CD4-positive, alpha-beta memory T cell (primary cell): ENCODE measurements around the gene NET1. TPM values are rescaled to one million over a fixed set of nuclear protein-coding genes. Genes with fewer than 3 reads are reported as not detected.

Experiments
- CTCF ChIA-PET: fragments of 350-600 bp; sonication (Branson Sonifier 250); formaldehyde crosslinking; loops from one replicate; lab custom pipeline; 2021; ENCODE audit warnings: inconsistent platforms; ENCODE audit not compliant: partially characterized antibody; lab: Charles Lee
- POLR2A ChIA-PET: fragments of 350-600 bp; sonication (Branson Sonifier 250); formaldehyde crosslinking; loops from one replicate; lab custom pipeline; 2021; ENCODE audit not compliant: partially characterized antibody; lab: Charles Lee
- DNase-seq, 5 donors: peaks; one replicate each; pipeline versions ENCODE4 v3.0.0 to v3.0.0-alpha.2; 2020 to 2022; ENCODE audit warnings: mixed read lengths in 1 of 5
- H3K27ac ChIP-seq: one replicate; pipeline ENCODE4 v1.7.0; 2013; ENCODE audit warnings: low read depth, low read length
- H3K27me3 ChIP-seq: 2 replicates; pipeline ENCODE4 v1.7.0; 2013; ENCODE audit warnings: mild to moderate bottlenecking, low read length, moderate library complexity; ENCODE audit not compliant: insufficient read depth
- H3K36me3 ChIP-seq: 2 replicates; pipeline ENCODE4 v1.7.0; 2013; ENCODE audit warnings: mild to moderate bottlenecking, low read length, moderate library complexity; ENCODE audit not compliant: insufficient read depth
- H3K4me1 ChIP-seq: 2 replicates; pipeline ENCODE4 v1.7.0; 2013; ENCODE audit warnings: mild to moderate bottlenecking, low read length, moderate library complexity; ENCODE audit not compliant: insufficient read depth
- H3K4me3 ChIP-seq, 2 donors: one replicate each; pipeline ENCODE4 v1.7.0; 2013; ENCODE audit warnings: low read length in 2 of 2, mild to moderate bottlenecking in 1 of 2
- H3K9me3 ChIP-seq, 2 donors: one replicate each; pipeline ENCODE4 v1.7.0; 2013; ENCODE audit warnings: low read length in 2 of 2, control low read depth in 1 of 2; ENCODE audit not compliant: control insufficient read depth in 1 of 2
- H3K27ac Mint-ChIP-seq, 7 donors: one replicate each; pipeline ENCODE4 v1.8.0; 2020 to 2021; ENCODE audit warnings: mixed read lengths in 7 of 7, mild to moderate bottlenecking in 6 of 7, inconsistent platforms in 3 of 7, moderate library complexity in 3 of 7
- H3K27me3 Mint-ChIP-seq, 2 donors: one replicate each; pipeline ENCODE4 v1.8.0; 2020 to 2021; ENCODE audit warnings: mixed read lengths in 2 of 2
- H3K36me3 Mint-ChIP-seq, 2 donors: one replicate each; pipeline ENCODE4 v1.8.0; 2020 to 2021; ENCODE audit warnings: mixed read lengths in 2 of 2, inconsistent platforms in 1 of 2, mild to moderate bottlenecking in 1 of 2
- H3K4me1 Mint-ChIP-seq, 4 donors: one replicate each; pipeline ENCODE4 v1.8.0; 2020 to 2021; ENCODE audit warnings: mixed read lengths in 4 of 4, mild to moderate bottlenecking in 1 of 4
- H3K4me3 Mint-ChIP-seq, 8 donors: one replicate each; pipeline ENCODE4 v1.8.0; 2020 to 2021; ENCODE audit warnings: mixed read lengths in 8 of 8, mild to moderate bottlenecking in 7 of 8, moderate library complexity in 6 of 8, inconsistent platforms in 3 of 8
- H3K9me3 Mint-ChIP-seq, 8 donors: one replicate each; pipeline ENCODE4 v1.8.0; 2020 to 2021; ENCODE audit warnings: mixed read lengths in 8 of 8, mild to moderate bottlenecking in 5 of 8, inconsistent platforms in 3 of 8, moderate library complexity in 1 of 8
- intact Hi-C: fragments of 100-400 bp; cut with micrococcal nuclease; formaldehyde crosslinking; loops from one replicate; pipeline ENCODE4 v1.15.1; 2023
- polyA plus RNA-seq, 2 donors: library from polyadenylated mRNA; unstranded; fragments of 300-500 nt; fragmentation: Illumina TruSeq; gene quantifications; one replicate each; pipeline ENCODE4 v1.2.3, GENCODE V29; 2021
- total RNA-seq, 2 experiments: library from RNA; stranded (reverse); gene quantifications; one replicate each; pipeline ENCODE4 v1.2.3, GENCODE V29; 2021

NET1 gene
- total and polyA plus RNA-seq, 4 experiments from 2014 or later: 5.4 to 16.4 (median 10.5) TPM

DNA sequence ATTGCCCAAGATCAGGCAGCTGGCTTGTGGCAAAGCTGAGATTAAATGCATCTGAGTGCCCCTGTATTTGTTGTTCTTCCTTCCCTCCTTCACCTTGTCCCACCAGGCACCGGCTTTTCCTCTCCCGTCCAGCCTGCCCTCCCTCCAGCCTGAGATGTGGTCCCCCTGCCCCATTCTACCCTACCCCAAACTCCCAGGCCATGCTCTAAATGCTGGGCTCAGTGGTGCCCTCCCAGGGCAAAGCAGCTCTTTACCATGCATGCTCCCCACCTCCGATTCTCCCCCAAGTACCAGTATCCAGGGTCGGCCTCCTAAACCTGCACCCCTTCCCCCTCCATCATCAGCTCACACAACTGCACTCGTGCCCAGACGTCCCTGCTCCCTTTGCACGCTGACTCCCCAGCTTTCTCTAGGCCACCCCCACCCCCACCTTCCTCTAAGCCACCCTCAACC is 50.5 kb downstream of the NET1 start:
- no peaks in the 10 kb centered on the region for H3K36me3 Mint-ChIP-seq
- H3K27me3 Mint-ChIP-seq: peaks cover 0 to 3% of the 10 kb centered on the region in 2 donors
- no peaks in the 10 kb centered on the region for H3K9me3 ChIP-seq
- intact Hi-C loops: no loop called here
- H3K27ac ChIP-seq: no peak overlapping the region
- no peaks in the 10 kb centered on the region for H3K9me3 Mint-ChIP-seq
- H3K4me1 Mint-ChIP-seq: peaks cover 1 to 5% (median 2%) of the 10 kb centered on the region in 4 donors
- ChIA-PET POLR2A (no interaction called here), CTCF (interaction anchor here (0.8 to 2.3 kb wide), 2 partner anchors 158 to 160 kb away, joined by 3 to 8 read pairs; no protein-coding TSS in a partner anchor)
- no peak overlapping the region for H3K4me3 Mint-ChIP-seq
- no peak overlapping the region for H3K4me3 ChIP-seq
- H3K36me3 ChIP-seq: no peaks in the 10 kb centered on the region
- H3K4me1 ChIP-seq: peaks cover 4% of the 10 kb centered on the region
- no peak for DNase-seq
- H3K27ac Mint-ChIP-seq: no peak overlapping the region
- no peaks in the 10 kb centered on the region for H3K27me3 ChIP-seq

DNA sequence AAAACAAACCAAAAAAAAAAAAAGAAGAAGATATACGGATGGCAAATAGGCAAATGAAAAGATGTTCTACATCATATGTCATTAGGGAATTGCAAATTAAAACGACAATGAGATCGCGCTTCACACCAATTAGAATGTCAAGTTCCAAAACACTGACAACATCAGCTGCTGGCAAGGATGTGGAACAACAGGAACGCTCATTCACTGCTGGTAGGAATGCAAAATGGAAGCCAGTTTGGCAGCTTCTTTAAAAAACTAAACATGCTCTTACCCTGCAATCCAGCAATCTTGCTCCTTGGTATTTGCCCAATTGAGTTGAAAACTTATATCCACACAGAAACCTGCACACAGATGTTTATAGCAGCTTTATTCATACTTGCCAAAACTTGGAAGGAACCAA is 52.2 kb downstream of the NET1 start:
- Mint-ChIP-seq H3K36me3 (no peaks in the 10 kb centered on the region), H3K4me3 (no peak overlapping the region), H3K27ac (no peak overlapping the region), H3K27me3 (peaks cover 0 to 3% of the 10 kb centered on the region in 2 donors), H3K4me1 (no peaks in the 10 kb centered on the region), H3K9me3 (peaks cover 0 to 3% (median 0%) of the 10 kb centered on the region in 8 donors)
- Histone ChIP-seq H3K4me1 (no peaks in the 10 kb centered on the region), H3K4me3 (no peak overlapping the region), H3K36me3 (no peaks in the 10 kb centered on the region), H3K27me3 (no peaks in the 10 kb centered on the region), H3K9me3 (no peaks in the 10 kb centered on the region), H3K27ac (no peak overlapping the region)
- CTCF ChIA-PET: no interaction called here
- DNase-seq: no peak
- POLR2A ChIA-PET: no interaction called here
- intact Hi-C loops: no loop called here

DNA sequence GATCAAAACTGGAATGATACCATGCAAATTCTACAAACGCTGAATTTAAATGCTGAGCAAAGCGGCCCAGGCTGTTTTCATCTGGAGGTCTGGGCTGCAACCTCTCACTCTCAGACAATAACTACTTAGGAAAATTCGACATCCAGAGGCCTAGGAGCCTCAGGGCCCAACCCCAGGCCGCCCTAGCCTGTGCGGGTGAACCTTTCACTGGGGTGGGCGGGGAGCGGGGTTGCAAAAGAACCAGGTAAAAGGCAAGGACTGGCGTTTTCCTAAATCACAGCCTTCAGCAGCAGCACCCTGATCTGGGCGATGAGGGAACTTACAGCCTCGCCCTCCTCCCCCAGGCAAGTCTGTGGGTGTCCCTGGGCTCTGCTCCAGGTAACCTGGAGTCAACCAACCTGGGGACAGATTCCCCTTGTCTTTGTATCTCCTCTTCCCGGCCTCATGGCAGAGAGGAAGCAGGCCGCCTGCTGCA is 53.7 kb downstream of the NET1 start:
- ChIA-PET CTCF (interaction anchor here (2.7 kb wide), 1 partner anchor 157 kb away, joined by 7 read pairs; no protein-coding TSS in a partner anchor), POLR2A (no interaction called here)
- no peak overlapping the region for H3K4me3 Mint-ChIP-seq
- no peaks in the 10 kb centered on the region for H3K36me3 Mint-ChIP-seq
- H3K9me3 Mint-ChIP-seq: peaks cover 0 to 3% (median 0%) of the 10 kb centered on the region in 8 donors
- H3K27me3 ChIP-seq: no peaks in the 10 kb centered on the region
- H3K27ac Mint-ChIP-seq: no peak overlapping the region
- no peaks in the 10 kb centered on the region for H3K36me3 ChIP-seq
- H3K4me1 Mint-ChIP-seq: no peaks in the 10 kb centered on the region
- H3K27ac ChIP-seq: no peak overlapping the region
- peaks cover 0 to 3% of the 10 kb centered on the region in 2 donors for H3K27me3 Mint-ChIP-seq
- H3K4me1 ChIP-seq: no peaks in the 10 kb centered on the region
- DNase-seq: no peak
- H3K9me3 ChIP-seq: no peaks in the 10 kb centered on the region
- intact Hi-C loops: no loop called here
- H3K4me3 ChIP-seq: no peak overlapping the region

DNA sequence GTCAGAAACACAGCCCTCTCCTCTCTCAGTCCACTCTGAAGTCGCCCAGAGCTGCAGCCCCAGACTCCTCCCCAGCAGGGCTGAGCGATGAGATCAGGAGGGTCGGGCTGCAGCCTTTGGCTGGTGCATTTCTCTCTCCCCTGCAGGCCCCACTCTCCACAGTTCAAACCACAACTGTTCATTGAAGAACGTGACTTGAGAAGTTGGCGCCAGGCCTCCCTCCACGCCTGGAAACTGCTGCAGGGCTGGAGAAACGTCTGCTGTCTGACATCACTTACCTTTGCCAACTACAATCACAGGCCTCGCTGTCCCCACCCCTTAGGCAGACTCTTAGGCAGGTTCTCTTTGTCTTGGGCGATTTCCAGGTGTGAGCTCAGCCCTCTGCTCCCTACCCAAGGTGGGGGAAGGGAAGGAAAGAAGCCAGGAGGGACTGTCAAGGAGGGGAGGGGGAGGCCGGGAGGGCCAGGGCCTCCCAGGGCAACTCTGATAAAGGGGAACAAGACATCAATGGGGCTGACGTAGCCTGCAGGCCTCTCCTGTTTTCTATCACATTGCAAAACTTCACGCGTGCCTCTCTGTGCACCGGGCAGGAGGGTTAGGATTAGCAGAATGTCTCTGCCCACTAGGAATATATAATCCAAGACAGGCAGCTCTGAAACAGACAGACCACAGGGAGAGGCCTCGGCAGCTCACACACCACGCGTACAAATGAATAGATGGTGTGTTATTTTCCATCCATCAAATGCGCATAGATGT is 54.3 kb downstream of the NET1 start:
- Mint-ChIP-seq H3K27ac (no peak overlapping the region), H3K36me3 (no peaks in the 10 kb centered on the region), H3K9me3 (peaks cover 0 to 3% (median 0%) of the 10 kb centered on the region in 8 donors), H3K4me3 (no peak overlapping the region), H3K4me1 (peaks cover 0 to 1% (median 0%) of the 10 kb centered on the region in 4 donors), H3K27me3 (peaks cover 2 to 3% of the 10 kb centered on the region in 2 donors)
- ChIA-PET CTCF (interaction anchor here (1.6 to 2.7 kb wide), 3 partner anchors 12 to 163 kb away, joined by 6 to 7 read pairs (median 6); no protein-coding TSS in a partner anchor), POLR2A (no interaction called here)
- Histone ChIP-seq H3K36me3 (no peaks in the 10 kb centered on the region), H3K27me3 (no peaks in the 10 kb centered on the region), H3K4me1 (no peaks in the 10 kb centered on the region), H3K4me3 (no peak overlapping the region), H3K9me3 (no peaks in the 10 kb centered on the region), H3K27ac (no peak overlapping the region)
- no peak for DNase-seq
- intact Hi-C loops: no loop called here

DNA sequence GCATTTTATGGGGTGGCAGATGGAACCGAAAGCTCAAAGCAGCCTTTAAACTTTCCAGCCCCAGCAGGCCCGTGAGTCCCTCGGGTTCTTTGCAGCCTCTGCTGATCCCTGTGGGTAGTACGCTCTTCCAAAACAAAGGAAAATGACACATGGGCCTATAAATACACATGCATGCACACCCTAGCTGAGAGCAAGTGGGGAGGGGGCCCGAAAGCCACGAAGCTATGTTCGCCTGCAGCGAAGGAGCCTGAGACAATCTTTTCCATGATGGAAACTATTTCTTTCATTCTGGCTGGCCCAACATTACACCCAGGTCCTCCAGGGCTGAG is 54.8 kb downstream of the NET1 start:
- H3K27me3 ChIP-seq: no peaks in the 10 kb centered on the region
- no peak overlapping the region for H3K27ac ChIP-seq
- CTCF ChIA-PET: interaction anchor here (1.6 to 2.7 kb wide), 3 partner anchors 13 to 162 kb away, joined by 6 to 7 read pairs (median 6); no protein-coding TSS in a partner anchor
- no peaks in the 10 kb centered on the region for H3K36me3 Mint-ChIP-seq
- intact Hi-C loops: no loop called here
- no peaks in the 10 kb centered on the region for H3K9me3 ChIP-seq
- H3K36me3 ChIP-seq: no peaks in the 10 kb centered on the region
- no peak overlapping the region for H3K4me3 ChIP-seq
- POLR2A ChIA-PET: no interaction called here
- no peak for DNase-seq
- H3K4me1 ChIP-seq: no peaks in the 10 kb centered on the region
- no peak overlapping the region for H3K4me3 Mint-ChIP-seq
- H3K27me3 Mint-ChIP-seq: peaks cover 2 to 3% of the 10 kb centered on the region in 2 donors
- no peak overlapping the region for H3K27ac Mint-ChIP-seq
- H3K9me3 Mint-ChIP-seq: peaks cover 0 to 3% (median 0%) of the 10 kb centered on the region in 8 donors
- peaks cover 0 to 1% (median 0%) of the 10 kb centered on the region in 4 donors for H3K4me1 Mint-ChIP-seq

DNA sequence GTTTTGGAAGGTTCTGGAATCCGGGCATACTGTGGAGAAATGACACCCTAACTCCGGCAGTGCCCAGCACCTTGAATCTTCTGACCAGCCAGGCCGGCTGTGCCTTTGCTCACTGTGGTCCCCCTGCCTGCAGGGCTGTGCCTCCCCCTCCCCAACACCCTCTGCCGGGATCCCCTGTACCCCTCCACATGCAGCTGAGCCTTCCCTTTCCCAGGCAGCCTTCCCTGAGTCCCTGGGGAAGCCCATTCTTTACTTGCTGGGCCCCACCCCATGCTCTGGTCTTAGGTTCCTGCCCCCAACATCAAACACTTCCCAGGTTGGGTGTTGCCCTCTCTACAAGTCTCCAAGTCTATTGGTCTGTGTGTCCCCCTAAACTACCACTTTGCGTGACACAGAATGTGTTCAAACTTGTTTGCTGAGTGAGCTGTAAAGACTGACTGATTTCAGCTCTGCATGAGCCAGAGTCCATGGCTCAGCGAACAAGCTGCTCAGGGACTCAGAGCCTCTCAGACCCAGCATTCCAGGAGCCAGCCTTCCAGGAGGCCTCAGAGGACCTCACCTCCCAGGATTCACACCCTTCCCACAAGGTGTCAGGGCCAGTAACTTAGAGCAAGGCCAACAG is 55.4 kb downstream of the NET1 start:
- CTCF ChIA-PET: interaction anchor here (1.6 to 2.7 kb wide), 3 partner anchors 13 to 162 kb away, joined by 6 to 7 read pairs (median 6); no protein-coding TSS in a partner anchor
- Mint-ChIP-seq H3K27me3 (peaks cover 2 to 3% of the 10 kb centered on the region in 2 donors), H3K4me1 (peaks cover 0 to 1% (median 0%) of the 10 kb centered on the region in 4 donors), H3K4me3 (no peak overlapping the region), H3K27ac (no peak overlapping the region), H3K36me3 (no peaks in the 10 kb centered on the region), H3K9me3 (peaks cover 0 to 3% (median 0%) of the 10 kb centered on the region in 8 donors)
- POLR2A ChIA-PET: no interaction called here
- intact Hi-C loops: no loop called here
- no peaks in the 10 kb centered on the region for H3K4me1 ChIP-seq
- no peaks in the 10 kb centered on the region for H3K9me3 ChIP-seq
- H3K36me3 ChIP-seq: no peaks in the 10 kb centered on the region
- DNase-seq: no peak
- no peaks in the 10 kb centered on the region for H3K27me3 ChIP-seq
- no peak overlapping the region for H3K4me3 ChIP-seq
- H3K27ac ChIP-seq: no peak overlapping the region
